ENCODE data around the gene SLCO4C1. TPM values are rescaled to one million over a fixed set of nuclear protein-coding genes. Genes with fewer than 3 reads are reported as not detected.

SLCO4C1 gene
- total RNA-seq, 2 donors from 2014 or later: 0.14 to 0.51 TPM

DNA sequence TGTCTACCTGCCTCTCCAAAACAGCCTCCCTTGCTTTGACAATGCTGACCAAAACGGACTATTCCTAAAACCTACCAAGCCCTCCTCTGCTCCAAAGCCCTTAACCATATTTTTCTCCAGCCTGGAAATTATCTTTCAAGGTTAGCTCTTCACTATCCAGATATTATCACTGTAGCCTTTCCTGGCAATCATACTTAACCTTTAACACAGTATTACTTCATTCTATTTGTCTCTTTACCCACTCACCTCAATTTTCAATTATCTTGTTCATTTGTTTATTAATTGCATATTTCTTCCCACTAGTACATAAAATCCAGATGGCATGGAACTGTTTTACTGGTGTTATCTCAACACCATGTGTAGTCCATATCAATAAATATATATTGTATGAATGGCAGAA lies 7.5 kb downstream of the SLCO4C1 start:
- no peaks in the 10 kb centered on the region for H3K27me3 ChIP-seq (replicated peaks; ENCODE audit: insufficient read depth)
- WGBS: 83% methylated on average over 1 of the region's 1 CpG
- TF ChIP-seq POLR2AphosphoS5 (IDR thresholded peaks at IDR 0.05) (no peak), POLR2A (IDR thresholded peaks at IDR 0.05) (no peak)
- TF ChIP-seq, protein P1, sequence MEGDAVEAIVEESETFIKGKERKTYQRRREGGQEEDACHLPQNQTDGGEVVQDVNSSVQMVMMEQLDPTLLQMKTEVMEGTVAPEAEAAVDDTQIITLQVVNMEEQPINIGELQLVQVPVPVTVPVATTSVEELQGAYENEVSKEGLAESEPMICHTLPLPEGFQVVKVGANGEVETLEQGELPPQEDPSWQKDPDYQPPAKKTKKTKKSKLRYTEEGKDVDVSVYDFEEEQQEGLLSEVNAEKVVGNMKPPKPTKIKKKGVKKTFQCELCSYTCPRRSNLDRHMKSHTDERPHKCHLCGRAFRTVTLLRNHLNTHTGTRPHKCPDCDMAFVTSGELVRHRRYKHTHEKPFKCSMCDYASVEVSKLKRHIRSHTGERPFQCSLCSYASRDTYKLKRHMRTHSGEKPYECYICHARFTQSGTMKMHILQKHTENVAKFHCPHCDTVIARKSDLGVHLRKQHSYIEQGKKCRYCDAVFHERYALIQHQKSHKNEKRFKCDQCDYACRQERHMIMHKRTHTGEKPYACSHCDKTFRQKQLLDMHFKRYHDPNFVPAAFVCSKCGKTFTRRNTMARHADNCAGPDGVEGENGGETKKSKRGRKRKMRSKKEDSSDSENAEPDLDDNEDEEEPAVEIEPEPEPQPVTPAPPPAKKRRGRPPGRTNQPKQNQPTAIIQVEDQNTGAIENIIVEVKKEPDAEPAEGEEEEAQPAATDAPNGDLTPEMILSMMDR (IDR thresholded peaks at IDR 0.05): no peak
- H3K4me1 ChIP-seq (replicated peaks): no peaks in the 10 kb centered on the region
- H3K27ac ChIP-seq: no peak overlapping the region
- DNase-seq (ENCODE audit: low spot score): no peak
- H3K9me3 ChIP-seq: no peaks in the 10 kb centered on the region
- intact Hi-C loops (cut with DNase I): no loop called here
- H3K4me3 ChIP-seq: no peak overlapping the region
- no peaks in the 10 kb centered on the region for H3K36me3 ChIP-seq

DNA sequence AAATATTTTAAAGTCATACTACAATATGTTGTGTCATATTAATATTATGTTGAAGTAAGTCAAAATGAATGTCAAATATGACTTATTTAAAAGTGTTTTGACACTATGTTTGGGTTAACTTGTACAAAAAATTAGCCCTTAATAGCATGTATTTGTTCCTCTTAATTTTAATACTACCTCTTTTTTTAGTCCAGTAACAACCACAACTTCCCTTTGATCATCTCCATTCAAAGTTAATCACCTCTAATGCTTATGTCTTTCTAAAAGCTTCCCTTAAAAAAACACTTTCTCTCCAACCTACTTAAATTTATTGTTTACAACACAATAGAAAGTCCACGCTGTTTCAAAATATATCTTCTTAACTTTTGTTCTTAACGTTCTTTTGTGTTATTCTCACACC lies 9.6 kb downstream of the SLCO4C1 start:
- 76% methylated on average over 2 of the region's 2 CpGs for WGBS
- intact Hi-C loops (cut with DNase I): no loop called here

DNA sequence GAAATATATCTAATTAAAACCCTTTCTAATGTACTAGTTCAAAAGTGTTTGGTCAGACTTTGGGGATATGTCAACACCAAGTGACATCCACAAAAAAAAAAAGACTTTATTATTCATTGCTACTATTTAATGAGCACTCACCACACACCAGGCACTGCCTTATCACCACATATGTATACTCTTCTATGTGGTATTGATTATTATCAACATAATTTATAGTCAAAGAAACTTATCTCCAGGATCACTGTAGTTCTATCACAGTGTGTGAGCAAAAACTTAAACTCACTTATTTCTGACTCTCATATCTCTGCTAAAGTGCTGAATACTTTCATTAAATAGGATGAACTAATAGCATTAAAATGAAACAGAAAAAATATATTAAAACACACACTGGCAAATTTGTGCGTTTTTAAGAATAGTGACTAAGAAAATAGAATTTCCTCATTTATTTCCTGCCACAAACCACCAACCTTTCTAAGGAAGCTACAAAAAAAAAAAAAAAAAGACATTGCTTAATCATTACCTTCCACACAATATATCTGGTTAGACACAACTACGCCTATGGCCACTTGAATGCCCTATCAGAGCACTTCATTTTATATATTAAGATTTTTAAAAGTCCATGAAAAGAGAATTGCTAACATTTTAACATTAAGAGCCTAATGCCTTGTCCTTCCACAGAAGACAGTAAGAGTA lies 12.8 kb downstream of the SLCO4C1 start:
- intact Hi-C loops (cut with DNase I): no loop called here
- DNase-seq (ENCODE audit: low spot score): no peak
- WGBS: 70% methylated on average over 2 of the region's 2 CpGs

More for the DNA sequence above, 9.6 kb downstream of the SLCO4C1 start:
- H3K9me3 ChIP-seq: no peaks in the 10 kb centered on the region
- no peaks in the 10 kb centered on the region for H3K27me3 ChIP-seq (replicated peaks; ENCODE audit: insufficient read depth)
- no peak overlapping the region for H3K4me3 ChIP-seq
- no peaks in the 10 kb centered on the region for H3K36me3 ChIP-seq
- DNase-seq (ENCODE audit: low spot score): no peak
- no peaks in the 10 kb centered on the region for H3K4me1 ChIP-seq (replicated peaks)
- no peak overlapping the region for H3K27ac ChIP-seq
- TF ChIP-seq POLR2AphosphoS5 (IDR thresholded peaks at IDR 0.05) (no peak), POLR2A (IDR thresholded peaks at IDR 0.05) (no peak)
- TF ChIP-seq, protein P1 (IDR thresholded peaks at IDR 0.05): no peak

DNA sequence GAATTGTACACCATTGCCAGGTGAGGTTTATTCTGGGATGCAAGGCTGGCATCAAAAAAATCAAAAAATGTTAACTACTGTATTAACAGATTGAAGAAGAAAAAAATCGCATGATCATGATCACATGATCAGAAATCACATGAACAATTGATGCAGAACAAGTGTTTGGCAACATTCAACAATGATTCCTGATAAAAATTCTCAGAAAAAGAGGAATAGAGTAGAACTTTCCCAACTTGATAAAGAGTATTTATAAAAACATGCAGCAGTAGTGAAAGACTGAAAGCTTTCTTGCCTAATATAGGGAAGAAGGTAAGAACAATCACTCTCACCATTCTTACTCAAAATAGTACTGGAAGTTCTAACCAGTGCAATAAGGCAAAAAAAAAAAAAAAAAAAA lies 16.4 kb downstream of the SLCO4C1 start:
- H3K4me3 ChIP-seq: no peak overlapping the region
- no peaks in the 10 kb centered on the region for H3K4me1 ChIP-seq (replicated peaks)
- H3K27ac ChIP-seq: no peak overlapping the region
- H3K9me3 ChIP-seq: no peaks in the 10 kb centered on the region
- no peak for DNase-seq (ENCODE audit: low spot score)
- TF ChIP-seq POLR2AphosphoS5 (IDR thresholded peaks at IDR 0.05) (no peak), POLR2A (IDR thresholded peaks at IDR 0.05) (no peak)
- TF ChIP-seq, protein P1 (IDR thresholded peaks at IDR 0.05): no peak
- no peaks in the 10 kb centered on the region for H3K36me3 ChIP-seq
- no peaks in the 10 kb centered on the region for H3K27me3 ChIP-seq (replicated peaks; ENCODE audit: insufficient read depth)
- intact Hi-C loops (cut with DNase I): no loop called here
- 81% methylated on average over 1 of the region's 1 CpG for WGBS

More for the DNA sequence above, 12.8 kb downstream of the SLCO4C1 start:
- Histone ChIP-seq H3K27me3 (replicated peaks; ENCODE audit: insufficient read depth) (no peaks in the 10 kb centered on the region), H3K4me3 (no peak overlapping the region), H3K4me1 (replicated peaks) (no peaks in the 10 kb centered on the region), H3K36me3 (no peaks in the 10 kb centered on the region), H3K9me3 (no peaks in the 10 kb centered on the region), H3K27ac (no peak overlapping the region)
- TF ChIP-seq, protein P1 (IDR thresholded peaks at IDR 0.05): no peak
- TF ChIP-seq POLR2AphosphoS5 (IDR thresholded peaks at IDR 0.05) (no peak), POLR2A (IDR thresholded peaks at IDR 0.05) (no peak)

DNA sequence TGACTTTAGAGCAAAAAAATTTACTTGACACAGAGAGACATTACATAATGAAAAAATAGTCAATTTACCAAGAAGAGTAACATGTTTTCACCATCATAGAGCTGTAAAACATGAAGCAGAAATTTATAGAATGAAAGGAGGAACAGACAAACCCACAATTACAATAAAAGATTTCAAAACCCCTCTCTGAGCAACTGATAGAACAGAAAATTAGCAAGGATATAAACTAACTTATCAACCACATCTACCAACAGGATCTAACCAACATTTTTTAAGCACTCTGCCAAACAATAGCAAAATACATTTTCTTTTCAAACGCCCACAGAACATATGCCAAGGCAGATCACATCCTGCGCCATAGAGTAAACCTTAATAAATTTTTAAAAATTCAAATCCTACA lies 17.9 kb downstream of the SLCO4C1 start:
- DNase-seq (ENCODE audit: low spot score): no peak
- WGBS: 67% methylated on average over 2 of the region's 2 CpGs
- H3K27ac ChIP-seq: no peak overlapping the region
- no peaks in the 10 kb centered on the region for H3K27me3 ChIP-seq (replicated peaks; ENCODE audit: insufficient read depth)
- intact Hi-C loops (cut with DNase I): no loop called here
- H3K9me3 ChIP-seq: no peaks in the 10 kb centered on the region
- H3K36me3 ChIP-seq: no peaks in the 10 kb centered on the region
- no peak overlapping the region for H3K4me3 ChIP-seq
- no peaks in the 10 kb centered on the region for H3K4me1 ChIP-seq (replicated peaks)
- TF ChIP-seq, protein P1 (IDR thresholded peaks at IDR 0.05): no peak
- TF ChIP-seq POLR2A (IDR thresholded peaks at IDR 0.05) (no peak), POLR2AphosphoS5 (IDR thresholded peaks at IDR 0.05) (no peak)
